ENCODE results near the gene CFAP69.
"Not testable (repeated sequence)": the region's sequence is repeated elsewhere in the genome, so short reads cannot be mapped to it uniquely, and the experiment has no call there.

DNA sequence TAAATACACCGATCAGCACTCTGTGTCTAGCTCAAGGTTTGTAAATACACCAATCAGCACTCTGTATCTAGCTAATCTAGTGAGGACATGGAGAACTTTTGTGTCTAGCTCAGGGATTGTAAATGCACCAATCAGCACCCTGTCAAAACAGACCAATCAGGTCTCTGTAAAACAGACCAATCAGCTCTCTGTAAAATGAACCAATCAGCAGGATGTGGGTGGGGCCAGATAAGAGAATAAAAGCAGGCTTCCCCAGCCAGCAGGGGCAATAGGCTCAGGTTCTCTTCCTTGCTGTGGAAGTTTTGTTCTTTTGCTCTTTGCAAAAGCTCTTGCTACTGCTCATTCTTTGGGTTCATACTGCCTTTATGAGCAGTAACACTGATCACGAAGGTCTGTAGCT lies 90.0 kb downstream of the CFAP69 start:
- TF ChIP-seq, protein P1, sequence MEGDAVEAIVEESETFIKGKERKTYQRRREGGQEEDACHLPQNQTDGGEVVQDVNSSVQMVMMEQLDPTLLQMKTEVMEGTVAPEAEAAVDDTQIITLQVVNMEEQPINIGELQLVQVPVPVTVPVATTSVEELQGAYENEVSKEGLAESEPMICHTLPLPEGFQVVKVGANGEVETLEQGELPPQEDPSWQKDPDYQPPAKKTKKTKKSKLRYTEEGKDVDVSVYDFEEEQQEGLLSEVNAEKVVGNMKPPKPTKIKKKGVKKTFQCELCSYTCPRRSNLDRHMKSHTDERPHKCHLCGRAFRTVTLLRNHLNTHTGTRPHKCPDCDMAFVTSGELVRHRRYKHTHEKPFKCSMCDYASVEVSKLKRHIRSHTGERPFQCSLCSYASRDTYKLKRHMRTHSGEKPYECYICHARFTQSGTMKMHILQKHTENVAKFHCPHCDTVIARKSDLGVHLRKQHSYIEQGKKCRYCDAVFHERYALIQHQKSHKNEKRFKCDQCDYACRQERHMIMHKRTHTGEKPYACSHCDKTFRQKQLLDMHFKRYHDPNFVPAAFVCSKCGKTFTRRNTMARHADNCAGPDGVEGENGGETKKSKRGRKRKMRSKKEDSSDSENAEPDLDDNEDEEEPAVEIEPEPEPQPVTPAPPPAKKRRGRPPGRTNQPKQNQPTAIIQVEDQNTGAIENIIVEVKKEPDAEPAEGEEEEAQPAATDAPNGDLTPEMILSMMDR (conservative IDR thresholded peaks at IDR 0.05 in 1 of 2, IDR thresholded peaks at IDR 0.05 in 1 of 2; ENCODE audit: low read depth in 1 of 2, low read length in 2 of 2) = not testable (repeated sequence)
- not testable (repeated sequence) for TF ChIP-seq EZH2 (IDR thresholded peaks at IDR 0.05; ENCODE audit: low read length, missing control alignments)
